Mammary epithelial cell (primary cell): ENCODE data around the gene C5AR2.

Experiments used
- EZH2 ChIP-seq: IDR thresholded peaks from 2 replicates; pipeline ENCODE4 v1.6.1; 2012; ENCODE audit warnings: low read length, inconsistent platforms, borderline replicate concordance
- TF ChIP-seq, protein P1 (sequence below), 2 donors: IDR thresholded peaks in 1 of 2; conservative IDR thresholded peaks in 1 of 2; 2 replicates each; pipeline ENCODE4 v1.5.1; 2011 to 2012; ENCODE audit warnings: inconsistent platforms in 2 of 2, low read length in 2 of 2, mild to moderate bottlenecking in 2 of 2, control low read depth in 1 of 2, low read depth in 1 of 2; ENCODE audit not compliant: insufficient read depth in 1 of 2; ENCODE audit errors: extremely low read depth in 1 of 2

DNA sequence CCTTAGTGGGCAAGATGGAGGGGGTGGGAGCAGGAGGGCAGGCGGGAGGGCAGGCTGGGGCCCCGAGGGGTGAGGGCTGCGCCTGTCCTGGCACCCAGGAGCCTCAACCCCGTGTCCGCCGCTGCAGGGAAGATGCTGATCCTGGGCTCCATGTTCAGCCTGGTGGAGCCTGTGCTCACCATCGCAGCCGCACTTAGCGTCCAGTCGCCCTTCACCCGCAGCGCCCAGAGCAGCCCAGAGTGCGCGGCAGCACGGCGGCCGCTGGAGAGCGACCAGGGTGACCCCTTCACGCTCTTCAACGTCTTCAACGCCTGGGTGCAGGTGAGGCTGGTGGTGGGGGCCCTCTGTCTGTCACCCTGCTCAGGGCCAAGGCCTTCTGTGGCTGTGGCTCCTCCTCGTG lies 40.6 kb downstream of the C5AR2 start:
- no peak for TF ChIP-seq EZH2
- TF ChIP-seq, protein P1, sequence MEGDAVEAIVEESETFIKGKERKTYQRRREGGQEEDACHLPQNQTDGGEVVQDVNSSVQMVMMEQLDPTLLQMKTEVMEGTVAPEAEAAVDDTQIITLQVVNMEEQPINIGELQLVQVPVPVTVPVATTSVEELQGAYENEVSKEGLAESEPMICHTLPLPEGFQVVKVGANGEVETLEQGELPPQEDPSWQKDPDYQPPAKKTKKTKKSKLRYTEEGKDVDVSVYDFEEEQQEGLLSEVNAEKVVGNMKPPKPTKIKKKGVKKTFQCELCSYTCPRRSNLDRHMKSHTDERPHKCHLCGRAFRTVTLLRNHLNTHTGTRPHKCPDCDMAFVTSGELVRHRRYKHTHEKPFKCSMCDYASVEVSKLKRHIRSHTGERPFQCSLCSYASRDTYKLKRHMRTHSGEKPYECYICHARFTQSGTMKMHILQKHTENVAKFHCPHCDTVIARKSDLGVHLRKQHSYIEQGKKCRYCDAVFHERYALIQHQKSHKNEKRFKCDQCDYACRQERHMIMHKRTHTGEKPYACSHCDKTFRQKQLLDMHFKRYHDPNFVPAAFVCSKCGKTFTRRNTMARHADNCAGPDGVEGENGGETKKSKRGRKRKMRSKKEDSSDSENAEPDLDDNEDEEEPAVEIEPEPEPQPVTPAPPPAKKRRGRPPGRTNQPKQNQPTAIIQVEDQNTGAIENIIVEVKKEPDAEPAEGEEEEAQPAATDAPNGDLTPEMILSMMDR (conservative IDR thresholded peaks at IDR 0.05 in 1 of 2, IDR thresholded peaks at IDR 0.05 in 1 of 2; ENCODE audit: extremely low read depth in 1 of 2, insufficient read depth in 1 of 2, low read depth in 1 of 2, low read length in 2 of 2) = no peak
